Measurements from ENCODE around the gene SNX18. TPM values are rescaled to one million over a fixed set of nuclear protein-coding genes. Genes with fewer than 3 reads are reported as not detected.

The SNX18 gene
- total RNA-seq: 36.0 and 46.7 TPM in 2 replicates

GRCh38 chr5:54517512-54518145 lies at the start of gene SNX18:
TSS of gene SNX18 (plus strand) at chr5:54517759. CDS start at chr5:54517953, 194 bp downstream.

Other genes with a start within 250 kb of the SNX18 start
- gene ARL15, start 207.2 kb upstream of the SNX18 start, total RNA-seq: 44.7 and 48.8 TPM in 2 replicates
- not detected in 2 replicates for gene HSPB3, start 62.1 kb upstream of the SNX18 start, total RNA-seq